Measurements from ENCODE around the gene PAX2.

Gene PAX2

DNA sequence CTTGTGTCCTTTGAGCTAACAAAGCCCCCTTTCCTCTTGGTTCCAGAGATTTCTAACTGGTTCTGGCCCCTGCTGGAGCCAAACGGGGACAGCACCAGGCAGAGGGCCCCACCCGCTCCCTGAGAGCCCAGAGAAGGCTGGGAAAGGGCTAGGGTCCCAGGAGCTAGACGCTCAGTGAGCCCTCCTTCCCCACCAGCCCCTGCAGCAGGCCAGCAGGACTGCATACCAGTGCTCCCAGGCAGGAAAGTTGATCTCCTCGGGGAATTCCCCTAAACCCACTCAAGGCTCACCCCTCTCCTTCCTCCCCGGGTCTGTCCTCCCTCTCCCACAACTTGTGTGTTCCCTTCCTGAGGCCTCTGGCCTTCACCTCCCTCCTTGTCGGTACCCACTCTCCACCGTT is 47.7 kb downstream of the PAX2 start:
- no peak for DNase-seq

DNA sequence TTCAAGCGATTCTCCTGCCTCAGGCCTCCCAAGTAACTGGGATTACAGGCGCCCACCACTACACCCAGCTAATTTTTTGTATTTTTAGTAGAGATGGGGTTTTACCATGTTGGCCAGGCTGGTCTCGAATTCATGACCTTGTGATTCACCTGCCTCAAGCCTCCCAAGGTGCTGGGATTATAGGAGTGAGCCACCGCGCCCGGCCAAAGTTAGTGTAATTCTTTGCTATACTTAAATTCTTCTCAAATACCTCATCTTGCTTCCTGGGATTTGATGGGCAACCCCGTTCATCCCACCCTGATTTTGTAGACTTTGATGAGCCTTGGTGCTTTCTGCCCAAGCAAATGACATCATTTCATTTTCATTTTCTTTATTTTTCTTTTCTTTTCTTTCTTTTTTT is 54.5 kb downstream of the PAX2 start:
- DNase-seq, result no peak

DNA sequence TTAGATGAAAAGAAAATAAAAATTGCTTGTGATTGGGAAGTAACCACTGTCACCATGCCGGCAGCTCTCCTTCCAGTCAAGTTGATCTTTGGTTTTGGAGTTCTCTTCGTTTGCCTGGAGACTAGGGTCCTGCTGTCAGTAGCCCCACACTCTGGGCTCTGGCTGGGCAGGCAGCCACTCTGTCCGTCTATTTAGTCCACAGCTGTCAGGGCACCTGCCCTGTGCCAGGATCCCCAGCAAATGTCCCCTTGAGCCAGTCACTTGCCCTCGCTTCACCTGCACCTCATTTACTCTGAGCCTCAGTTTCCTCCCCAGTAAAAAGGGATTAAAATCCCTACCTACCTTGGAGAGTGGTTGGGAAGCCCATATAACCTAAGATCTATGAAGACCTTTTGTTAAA is 55.5 kb downstream of the PAX2 start:
- no peak for DNase-seq

DNA sequence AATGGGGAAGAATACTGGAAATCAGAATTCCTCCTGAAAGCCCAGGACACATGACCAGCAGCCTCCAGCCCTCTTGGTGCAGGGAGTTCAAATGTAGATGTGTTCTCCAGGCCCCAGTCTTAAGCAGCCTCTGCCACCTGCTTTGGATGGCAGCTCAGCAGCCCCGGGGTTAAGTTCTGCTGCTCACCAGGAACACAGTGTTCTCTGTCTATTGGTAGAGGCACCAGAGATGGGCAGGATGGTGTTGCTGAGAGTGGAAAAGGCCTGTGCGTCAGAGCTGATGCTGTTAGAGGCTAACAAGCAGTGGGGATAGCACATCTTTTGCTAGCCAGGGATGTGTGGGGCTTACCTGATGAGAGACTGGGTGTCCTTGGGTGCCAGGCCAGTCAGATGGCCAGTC is 56.8 kb downstream of the PAX2 start:
- no peak for DNase-seq

- DNase-seq, result no peak
Observed at GRCh38 chr10:100802607-100803006, 57.2 kb downstream of the PAX2 start.

GRCh38 chr10:100803492-100803891 is 58.1 kb downstream of the PAX2 start:
- no peak for DNase-seq

GRCh38 chr10:100803908-100804307 is 58.5 kb downstream of the PAX2 start:
- DNase-seq, result no peak

- DNase-seq, result no peak
Observed at GRCh38 chr10:100805543-100806355, 60.4 kb downstream of the PAX2 start.

DNA sequence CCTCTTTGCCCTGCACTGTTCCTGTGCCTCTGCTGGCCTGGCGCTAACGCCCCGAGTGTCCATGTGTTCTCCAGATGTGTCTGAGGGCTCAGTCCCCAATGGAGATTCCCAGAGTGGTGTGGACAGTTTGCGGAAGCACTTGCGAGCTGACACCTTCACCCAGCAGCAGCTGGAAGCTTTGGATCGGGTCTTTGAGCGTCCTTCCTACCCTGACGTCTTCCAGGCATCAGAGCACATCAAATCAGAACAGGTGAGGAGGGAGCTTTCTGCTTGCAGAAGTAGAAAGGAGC is 60.9 kb downstream of the PAX2 start:
- DNase-seq, result no peak

GRCh38 chr10:100807241-100807951 is 62.0 kb downstream of the PAX2 start:
- DNase-seq, result no peak

DNA sequence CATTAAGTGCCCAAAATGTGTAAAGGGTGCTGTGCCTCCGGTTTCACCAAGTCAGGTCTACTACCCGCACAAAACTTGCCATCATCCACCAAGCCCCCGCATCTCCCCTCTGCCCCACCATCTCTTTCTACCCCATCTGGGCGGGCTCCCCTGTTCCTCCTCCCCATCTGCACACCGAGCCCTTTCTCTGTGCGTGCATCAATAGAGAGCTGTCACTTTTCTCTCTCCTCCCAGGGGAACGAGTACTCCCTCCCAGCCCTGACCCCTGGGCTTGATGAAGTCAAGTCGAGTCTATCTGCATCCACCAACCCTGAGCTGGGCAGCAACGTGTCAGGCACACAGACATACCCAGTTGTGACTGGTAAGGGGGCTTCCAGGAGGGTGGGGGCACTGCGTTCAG is 63.5 kb downstream of the PAX2 start:
- DNase-seq, result no peak

GRCh38 chr10:100810091-100810834 is 64.9 kb downstream of the PAX2 start:
- no peak for DNase-seq

GRCh38 chr10:100810835-100811116 is 65.4 kb downstream of the PAX2 start:
- DNase-seq, result no peak

- no peak for DNase-seq
Observed at GRCh38 chr10:100811261-100811660, 65.9 kb downstream of the PAX2 start.

DNA sequence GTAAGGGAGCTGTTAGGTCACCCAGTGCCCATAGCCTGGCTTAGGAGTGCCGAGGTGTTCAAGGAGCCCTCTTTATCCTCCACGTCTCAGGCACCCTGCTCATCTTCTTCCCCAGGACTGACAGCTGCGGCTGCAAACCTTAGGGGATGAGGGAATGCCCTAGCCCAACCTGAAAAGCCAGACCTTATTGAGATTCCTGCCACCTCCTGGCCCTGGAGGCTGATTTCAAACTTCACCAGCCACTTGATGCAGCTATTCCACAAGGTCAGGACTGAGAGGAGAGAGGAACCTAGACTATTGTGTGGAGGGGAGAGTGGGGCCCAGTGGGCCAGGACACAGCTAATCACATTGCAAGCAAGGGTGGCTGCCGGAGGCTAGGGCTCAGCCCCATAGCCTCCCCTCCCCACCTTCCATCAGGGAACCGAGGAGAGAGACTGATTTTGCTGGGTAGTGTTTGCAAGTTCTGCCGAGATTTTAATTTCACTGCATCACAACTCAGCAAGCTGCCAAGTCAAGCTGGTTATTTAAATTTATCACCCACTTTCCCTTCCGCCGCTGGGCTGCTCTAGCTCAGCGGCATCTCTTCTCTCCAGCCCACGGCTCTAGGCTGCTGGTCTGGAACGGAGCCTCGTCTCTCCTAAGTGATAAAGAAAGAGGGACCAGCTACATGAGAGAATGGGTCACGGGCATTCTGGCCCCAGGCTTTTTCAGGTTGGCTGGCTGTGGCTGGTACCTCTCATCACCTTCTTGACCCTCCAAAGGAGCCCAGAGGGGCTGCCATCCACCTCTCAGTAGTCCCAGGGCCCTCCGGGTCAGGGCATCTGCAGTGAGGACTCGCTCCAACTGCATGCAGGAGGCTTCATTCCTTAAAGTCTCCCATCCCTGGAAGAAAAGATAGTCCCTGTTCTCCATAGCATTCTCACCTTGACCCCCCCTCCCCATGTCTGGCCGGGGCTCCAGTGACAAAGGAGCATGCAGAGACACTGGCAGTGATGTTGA is 66.7 kb downstream of the PAX2 start:
- DNase-seq, result no peak

- DNase-seq, result no peak
Observed at GRCh38 chr10:100812978-100813377, 67.6 kb downstream of the PAX2 start.

DNA sequence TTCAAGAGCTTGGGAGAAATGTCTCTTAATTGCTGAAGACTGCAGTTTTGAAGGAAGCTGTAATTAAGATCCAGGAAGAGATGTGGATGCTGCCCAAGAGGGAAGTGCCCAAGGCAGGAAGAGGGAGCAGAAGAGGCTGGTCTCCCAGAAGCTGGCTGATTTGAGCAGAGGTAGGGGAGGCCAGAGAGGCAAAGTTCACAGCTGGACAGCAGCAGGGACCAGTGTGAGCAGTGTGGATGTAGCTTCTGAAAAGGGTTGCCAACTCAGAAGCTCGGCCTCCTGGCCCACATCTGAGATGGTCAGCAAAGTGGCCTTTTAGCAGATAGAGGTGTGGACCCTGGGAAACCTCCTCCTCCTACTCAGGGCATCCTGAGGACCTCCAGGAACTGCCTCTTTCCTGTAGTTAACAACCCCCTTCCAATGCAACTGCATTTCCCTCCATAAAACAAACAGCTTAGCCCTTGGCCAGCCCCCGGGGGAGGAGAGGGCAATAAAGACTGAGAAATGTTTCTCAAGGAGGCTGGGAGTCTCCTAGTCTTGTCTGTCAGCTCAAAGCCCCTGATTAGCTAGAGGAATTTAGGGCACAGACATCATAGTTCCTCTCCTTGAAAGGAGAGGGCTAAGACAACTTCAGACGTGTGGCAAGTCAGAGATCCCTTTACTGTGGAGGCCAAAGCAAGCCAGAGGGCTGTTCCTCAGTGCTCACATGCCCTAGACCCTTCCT is 69.5 kb downstream of the PAX2 start:
- no peak for DNase-seq

DNA sequence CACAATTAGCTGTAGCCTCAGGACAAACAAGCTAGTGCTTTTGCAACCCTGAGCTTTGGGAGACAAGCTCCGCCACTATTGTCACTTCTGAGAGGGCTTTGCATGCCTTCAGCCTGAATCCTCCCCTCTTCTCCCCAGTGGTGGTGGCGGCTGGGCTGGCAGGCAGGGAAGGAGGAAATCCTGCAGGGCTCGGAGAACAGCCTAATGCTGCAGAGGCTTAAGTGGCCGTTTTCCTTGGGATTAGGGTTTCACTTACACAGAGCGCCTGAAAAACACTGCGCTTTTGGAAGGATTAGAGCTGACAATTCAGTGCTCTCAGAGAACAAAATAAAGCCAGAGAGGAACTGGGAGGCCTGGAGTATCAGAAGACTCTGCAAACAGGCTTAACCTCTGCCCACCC is 71.3 kb downstream of the PAX2 start:
- DNase-seq, result no peak

DNA sequence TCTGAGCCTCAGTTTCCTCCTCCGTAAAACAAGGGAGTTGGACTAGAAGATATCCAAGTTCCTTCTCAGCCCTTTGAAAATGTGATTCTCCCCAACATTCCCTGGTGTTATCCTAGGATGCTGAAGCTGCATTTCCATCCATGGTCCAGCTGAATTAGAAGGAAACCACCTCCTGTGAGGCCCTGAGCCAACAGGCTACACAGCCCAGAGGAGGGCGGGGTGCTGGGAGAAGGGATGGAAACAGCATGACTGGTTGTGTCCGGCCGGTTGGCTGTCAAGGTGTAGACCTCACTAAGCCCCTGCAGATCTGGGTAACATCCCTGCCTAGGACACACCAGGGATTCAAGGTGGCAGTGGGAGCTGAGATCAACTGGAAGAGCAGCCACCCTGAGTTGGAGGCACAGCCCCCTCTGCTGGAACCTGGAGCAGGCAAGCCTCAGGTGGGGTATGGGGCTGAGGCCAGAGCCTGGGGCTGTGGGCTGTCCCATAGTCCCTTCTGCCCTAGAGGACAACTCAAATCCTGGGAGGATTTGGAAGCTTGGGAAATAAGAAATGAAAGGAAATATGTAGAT is 72.0 kb downstream of the PAX2 start:
- DNase-seq, result no peak

DNA sequence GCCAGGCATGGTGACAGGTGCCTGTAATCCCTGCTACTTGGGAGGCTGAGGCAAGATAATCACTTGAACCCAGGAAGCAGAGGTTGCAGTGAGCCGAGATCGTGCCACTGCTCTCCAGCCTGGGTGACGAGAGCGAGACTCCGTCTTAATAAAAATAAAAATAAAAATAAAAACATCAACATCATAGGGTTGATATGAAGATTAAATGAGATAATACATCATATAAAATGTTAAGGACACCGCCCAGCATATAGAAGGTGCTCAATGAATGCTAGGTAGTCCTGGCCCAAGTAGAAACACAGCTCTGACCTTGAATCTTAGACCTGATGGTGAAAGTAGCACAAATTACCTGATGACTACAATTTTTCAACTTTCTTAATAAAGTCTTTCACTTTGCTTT is 74.0 kb downstream of the PAX2 start:
- DNase-seq, result no peak

DNA sequence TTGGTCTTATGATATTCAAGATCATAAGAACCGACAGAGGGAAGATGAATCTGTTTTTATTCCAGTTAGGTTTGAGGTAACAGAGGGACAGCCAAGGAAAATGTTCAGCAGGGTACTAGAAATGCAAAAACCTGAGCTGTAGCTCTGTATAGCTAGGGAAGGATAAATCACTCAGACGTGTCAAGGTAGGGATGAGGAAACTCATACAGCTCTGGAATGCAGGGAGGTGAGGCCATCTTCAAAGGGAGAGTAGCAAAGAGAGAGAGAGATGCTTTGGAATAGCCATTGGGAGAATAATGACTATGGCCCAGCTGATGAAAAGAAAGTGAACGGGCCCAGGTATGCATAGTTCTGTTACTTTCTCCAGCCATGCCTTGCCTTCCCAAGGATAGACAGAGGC is 77.8 kb downstream of the PAX2 start:
- DNase-seq, result no peak

DNA sequence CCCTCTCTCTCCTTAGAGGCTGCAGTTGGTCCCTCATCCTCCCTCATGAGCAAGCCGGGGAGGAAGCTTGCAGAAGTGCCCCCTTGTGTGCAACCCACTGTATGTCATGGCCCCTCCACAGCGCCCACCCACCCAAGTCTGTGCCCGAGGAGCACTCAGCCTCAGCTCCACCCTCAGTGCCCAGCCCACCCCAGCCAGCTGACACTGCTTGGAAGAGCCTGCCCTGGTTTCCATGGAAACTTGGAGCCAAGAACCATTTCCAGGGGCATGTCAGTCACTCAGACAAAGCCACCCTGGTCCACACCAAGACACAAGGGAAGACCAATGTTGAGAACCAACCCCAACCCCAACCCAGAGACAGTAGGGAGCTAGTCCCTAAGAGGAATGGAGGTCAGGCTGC is 79.5 kb downstream of the PAX2 start:
- no peak for DNase-seq

Measured in fibroblast of upper back skin (primary cell).